ENCODE data around the gene CHST9. TPM values are rescaled to one million over a fixed set of nuclear protein-coding genes. Genes with fewer than 3 reads are reported as not detected.

Gene CHST9
- total RNA-seq, 4 donors from 2014 or later, result 0.53 to 4.5 (median 1.8) TPM

DNA sequence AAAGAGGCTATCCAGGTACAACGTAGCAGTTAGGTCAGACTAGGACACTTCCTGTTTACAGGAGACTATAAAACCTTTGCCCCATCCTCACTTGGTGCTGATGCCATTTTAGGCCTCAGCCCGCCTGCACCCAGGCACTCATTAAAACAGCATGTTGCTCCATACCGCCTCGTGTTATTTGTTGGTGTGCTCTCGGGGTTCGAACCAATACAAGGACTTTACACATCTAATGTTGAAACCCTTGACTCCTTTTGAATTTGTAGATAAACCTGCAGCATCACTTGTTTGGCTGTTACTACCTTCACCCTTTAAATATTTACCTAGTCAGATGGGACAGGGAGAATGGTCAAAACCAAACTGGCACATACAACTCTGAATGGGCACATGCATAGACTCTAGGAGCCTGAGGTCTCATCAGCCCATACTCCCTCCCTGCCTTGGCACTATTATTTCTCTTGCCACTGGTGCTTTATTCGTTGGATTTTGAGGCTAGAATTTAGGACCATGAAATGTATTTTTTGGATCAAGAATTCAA, 40.9 kb upstream of the CHST9 start:
- intact Hi-C loops (cut with DNase I), result no loop called here
- WGBS, 2 donors, result 86 to 87% methylated on average over 7 of the region's 7 CpGs
- H3K27ac ChIP-seq, result no peak overlapping the region

DNA sequence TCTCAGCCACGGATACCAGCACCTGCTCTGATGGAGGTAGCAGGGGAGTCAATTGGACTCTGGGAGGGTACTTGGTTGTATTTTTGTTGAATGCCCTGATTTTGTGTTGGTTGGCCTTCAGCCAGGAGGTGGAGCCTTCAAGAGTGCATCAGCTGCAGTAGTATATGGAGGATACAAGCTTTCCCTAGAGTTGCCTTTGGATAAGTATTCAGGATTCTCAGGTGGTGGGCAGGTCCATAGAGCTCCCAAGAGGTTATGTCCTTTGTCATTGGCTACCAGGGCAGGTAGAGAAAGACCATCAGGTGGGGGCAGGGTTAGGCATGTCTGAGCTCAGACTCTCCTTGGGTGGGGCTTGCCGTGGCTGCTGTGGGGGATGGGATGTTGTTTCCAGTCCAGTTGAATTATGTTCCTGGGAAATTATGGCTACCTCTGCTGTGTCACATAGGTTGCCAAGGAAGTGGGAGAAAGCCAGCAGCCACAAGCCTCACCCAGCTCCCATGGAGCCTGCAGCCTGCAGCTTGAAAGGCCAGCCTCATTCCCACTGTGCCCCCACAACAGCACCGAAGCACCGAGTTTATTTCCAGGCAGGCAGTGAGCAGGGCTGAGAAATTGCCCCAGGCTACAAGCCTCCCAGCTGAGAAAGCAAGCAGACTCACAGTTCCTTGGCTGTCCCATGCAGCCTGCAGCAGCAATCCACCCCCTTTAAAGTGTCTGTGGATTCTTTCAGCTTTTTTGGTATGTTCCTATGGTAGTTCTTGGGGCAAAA, 38.6 kb upstream of the CHST9 start:
- no peaks in the 10 kb centered on the region for H3K27me3 ChIP-seq

More for the DNA sequence above, 40.9 kb upstream of the CHST9 start:
- Histone ChIP-seq H3K4me1 (peaks cover 0 to 16% (median 9%) of the 10 kb centered on the region in 3 donors), H3K9me3 (no peaks in the 10 kb centered on the region), H3K4me3 (no peak overlapping the region), H3K36me3 (no peaks in the 10 kb centered on the region), H3K27me3 (no peaks in the 10 kb centered on the region)
- no peak for DNase-seq
- TF ChIP-seq, protein P1, sequence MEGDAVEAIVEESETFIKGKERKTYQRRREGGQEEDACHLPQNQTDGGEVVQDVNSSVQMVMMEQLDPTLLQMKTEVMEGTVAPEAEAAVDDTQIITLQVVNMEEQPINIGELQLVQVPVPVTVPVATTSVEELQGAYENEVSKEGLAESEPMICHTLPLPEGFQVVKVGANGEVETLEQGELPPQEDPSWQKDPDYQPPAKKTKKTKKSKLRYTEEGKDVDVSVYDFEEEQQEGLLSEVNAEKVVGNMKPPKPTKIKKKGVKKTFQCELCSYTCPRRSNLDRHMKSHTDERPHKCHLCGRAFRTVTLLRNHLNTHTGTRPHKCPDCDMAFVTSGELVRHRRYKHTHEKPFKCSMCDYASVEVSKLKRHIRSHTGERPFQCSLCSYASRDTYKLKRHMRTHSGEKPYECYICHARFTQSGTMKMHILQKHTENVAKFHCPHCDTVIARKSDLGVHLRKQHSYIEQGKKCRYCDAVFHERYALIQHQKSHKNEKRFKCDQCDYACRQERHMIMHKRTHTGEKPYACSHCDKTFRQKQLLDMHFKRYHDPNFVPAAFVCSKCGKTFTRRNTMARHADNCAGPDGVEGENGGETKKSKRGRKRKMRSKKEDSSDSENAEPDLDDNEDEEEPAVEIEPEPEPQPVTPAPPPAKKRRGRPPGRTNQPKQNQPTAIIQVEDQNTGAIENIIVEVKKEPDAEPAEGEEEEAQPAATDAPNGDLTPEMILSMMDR (IDR thresholded peaks at IDR 0.05), result no peak
- TF ChIP-seq POLR2A (IDR thresholded peaks at IDR 0.05), result no peak

DNA sequence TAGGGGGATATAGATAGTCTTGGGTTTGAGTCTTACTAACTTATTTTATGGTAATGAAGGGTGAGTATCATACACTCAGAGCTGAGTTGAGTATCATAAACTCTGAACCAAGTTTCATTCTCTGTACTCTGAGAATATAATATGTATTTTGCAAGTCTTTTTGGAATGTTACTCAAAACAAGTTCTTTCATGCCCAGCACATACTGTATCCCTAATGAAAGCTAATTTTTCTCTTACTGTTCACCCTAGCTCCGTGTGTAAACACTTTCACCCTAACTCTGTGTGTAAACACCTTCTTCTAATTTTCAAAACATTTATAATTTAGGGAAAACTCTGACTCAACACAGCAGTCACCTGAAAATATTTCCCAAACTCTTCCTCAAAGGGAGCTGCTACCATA, 29.7 kb upstream of the CHST9 start:
- TF ChIP-seq, protein P1 (IDR thresholded peaks at IDR 0.05), result no peak
- TF ChIP-seq POLR2A (IDR thresholded peaks at IDR 0.05), result no peak
- WGBS, 2 donors, result 41 to 50% methylated on average over 1 of the region's 1 CpG
- intact Hi-C loops (cut with DNase I), result no loop called here
- no peaks in the 10 kb centered on the region for H3K36me3 ChIP-seq
- H3K27ac ChIP-seq, result peak overlapping the region in 3 of 4 donors; percentile 51 to 64 (median 57)
- no peak for DNase-seq
- no peaks in the 10 kb centered on the region for H3K27me3 ChIP-seq
- H3K4me3 ChIP-seq, result no peak overlapping the region
- peaks cover 0 to 13% (median 7%) of the 10 kb centered on the region in 3 donors for H3K4me1 ChIP-seq
- H3K9me3 ChIP-seq, result no peaks in the 10 kb centered on the region

More for the DNA sequence above, 38.6 kb upstream of the CHST9 start:
- peaks cover 0 to 16% (median 9%) of the 10 kb centered on the region in 3 donors for H3K4me1 ChIP-seq
- DNase-seq, result no peak
- intact Hi-C loops (cut with DNase I), result no loop called here
- no peaks in the 10 kb centered on the region for H3K36me3 ChIP-seq
- H3K4me3 ChIP-seq, result no peak overlapping the region
- no peak overlapping the region for H3K27ac ChIP-seq
- TF ChIP-seq POLR2A (IDR thresholded peaks at IDR 0.05), result no peak
- 20 to 60% methylated on average over 1 to 2 of the region's 4 CpGs for WGBS, 2 donors
- H3K9me3 ChIP-seq, result no peaks in the 10 kb centered on the region

DNA sequence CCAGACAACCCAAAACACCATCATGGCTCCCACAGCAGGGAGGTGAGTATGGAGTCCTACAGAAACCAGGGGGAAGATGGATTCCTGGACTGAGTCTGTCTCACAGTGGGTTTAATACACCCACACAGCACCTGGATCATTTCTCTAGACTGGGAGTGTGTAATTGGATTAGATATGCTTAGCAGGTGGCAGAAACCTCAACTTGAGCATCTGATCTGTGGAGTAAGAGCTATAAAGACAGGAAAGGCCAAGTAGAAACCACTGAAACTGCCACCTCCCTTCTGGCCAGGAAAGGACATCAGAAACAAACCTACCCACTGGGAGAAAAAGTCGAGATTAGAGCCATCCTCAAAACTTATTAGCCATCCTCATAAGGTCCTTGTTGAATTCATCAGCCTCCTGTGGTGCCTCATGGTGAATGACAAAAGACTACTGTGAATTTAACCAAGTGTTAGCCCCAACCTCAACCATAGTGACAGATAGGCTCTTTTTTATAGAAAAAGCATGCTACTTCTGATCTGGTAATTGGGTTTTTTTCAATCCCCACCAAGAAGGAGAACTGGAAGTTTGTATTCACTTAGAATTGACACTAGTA, 28.1 kb upstream of the CHST9 start:
- 41 to 45% methylated on average over 1 of the region's 1 CpG for WGBS, 2 donors
- Histone ChIP-seq H3K9me3 (no peaks in the 10 kb centered on the region), H3K27ac (no peak overlapping the region), H3K4me3 (no peak overlapping the region), H3K27me3 (no peaks in the 10 kb centered on the region), H3K36me3 (no peaks in the 10 kb centered on the region), H3K4me1 (peaks cover 0 to 13% (median 7%) of the 10 kb centered on the region in 3 donors)
- TF ChIP-seq, protein P1 (IDR thresholded peaks at IDR 0.05), result no peak
- TF ChIP-seq POLR2A (IDR thresholded peaks at IDR 0.05), result no peak
- intact Hi-C loops (cut with DNase I), result no loop called here
- DNase-seq, result no peak

DNA sequence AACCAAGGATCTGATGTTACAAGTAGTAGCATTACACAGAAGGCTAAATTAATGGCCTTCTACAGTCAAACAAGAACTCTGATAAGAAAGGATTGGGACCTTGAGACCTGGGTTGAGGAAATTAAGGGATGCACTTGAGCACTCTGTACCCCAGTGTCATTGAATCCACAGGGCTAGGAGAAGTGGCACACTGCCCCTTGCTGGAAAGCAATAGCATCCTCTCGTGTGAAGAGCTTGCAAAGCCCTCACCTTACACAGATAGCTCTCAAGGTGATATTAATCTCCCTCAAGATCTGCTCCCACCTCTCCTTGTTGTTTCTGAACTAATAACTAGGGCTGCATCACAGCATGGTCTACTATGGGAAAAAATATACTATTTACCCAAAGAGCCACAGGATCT, 26.5 kb upstream of the CHST9 start:
- Histone ChIP-seq H3K4me1 (peaks cover 0 to 13% (median 7%) of the 10 kb centered on the region in 3 donors), H3K36me3 (no peaks in the 10 kb centered on the region), H3K4me3 (no peak overlapping the region), H3K27ac (no peak overlapping the region), H3K27me3 (no peaks in the 10 kb centered on the region), H3K9me3 (no peaks in the 10 kb centered on the region)
- TF ChIP-seq, protein P1 (IDR thresholded peaks at IDR 0.05), result no peak
- TF ChIP-seq POLR2A (IDR thresholded peaks at IDR 0.05), result no peak
- no peak for DNase-seq
- 73% methylated on average over 1 of the region's 1 CpG; no CpG with 5 or more reads in 1 of the 2 donors for WGBS, 2 donors
- intact Hi-C loops (cut with DNase I), result no loop called here
